ENCODE data around the gene PLA2G2D.

- TF ChIP-seq POLR2A (IDR thresholded peaks at IDR 0.05), result no peak
- TF ChIP-seq, protein P1, sequence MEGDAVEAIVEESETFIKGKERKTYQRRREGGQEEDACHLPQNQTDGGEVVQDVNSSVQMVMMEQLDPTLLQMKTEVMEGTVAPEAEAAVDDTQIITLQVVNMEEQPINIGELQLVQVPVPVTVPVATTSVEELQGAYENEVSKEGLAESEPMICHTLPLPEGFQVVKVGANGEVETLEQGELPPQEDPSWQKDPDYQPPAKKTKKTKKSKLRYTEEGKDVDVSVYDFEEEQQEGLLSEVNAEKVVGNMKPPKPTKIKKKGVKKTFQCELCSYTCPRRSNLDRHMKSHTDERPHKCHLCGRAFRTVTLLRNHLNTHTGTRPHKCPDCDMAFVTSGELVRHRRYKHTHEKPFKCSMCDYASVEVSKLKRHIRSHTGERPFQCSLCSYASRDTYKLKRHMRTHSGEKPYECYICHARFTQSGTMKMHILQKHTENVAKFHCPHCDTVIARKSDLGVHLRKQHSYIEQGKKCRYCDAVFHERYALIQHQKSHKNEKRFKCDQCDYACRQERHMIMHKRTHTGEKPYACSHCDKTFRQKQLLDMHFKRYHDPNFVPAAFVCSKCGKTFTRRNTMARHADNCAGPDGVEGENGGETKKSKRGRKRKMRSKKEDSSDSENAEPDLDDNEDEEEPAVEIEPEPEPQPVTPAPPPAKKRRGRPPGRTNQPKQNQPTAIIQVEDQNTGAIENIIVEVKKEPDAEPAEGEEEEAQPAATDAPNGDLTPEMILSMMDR (IDR thresholded peaks at IDR 0.05), result no peak
These were observed 38.6 kb downstream of the PLA2G2D start for GRCh38 chr1:20080441-20081352.
